ENCODE data around the gene RAPGEF5. TPM values are rescaled to one million over a fixed set of nuclear protein-coding genes. Genes with fewer than 3 reads are reported as not detected.
A peak's percentile ranks its signal among the peaks of the same experiment; 100 is the strongest.

The RAPGEF5 gene
- total RNA-seq, 1 donor from 2014 or later = 83.7 TPM

- no peak for DNase-seq
Measured at GRCh38 chr7:22256541-22257096, 100.3 kb downstream of the RAPGEF5 start.

- no peak for DNase-seq
Measured at GRCh38 chr7:22255834-22256233, 101.1 kb downstream of the RAPGEF5 start.

- DNase-seq = no peak
Measured at GRCh38 chr7:22255342-22255741, 101.6 kb downstream of the RAPGEF5 start.

- DNase-seq = no peak
Measured at GRCh38 chr7:22252936-22253536, 103.9 kb downstream of the RAPGEF5 start.

GRCh38 chr7:22252016-22252415 is 104.9 kb downstream of the RAPGEF5 start:
- no peak for DNase-seq

- DNase-seq = no peak
Measured at GRCh38 chr7:22251281-22251680, 105.7 kb downstream of the RAPGEF5 start.

GRCh38 chr7:22250390-22250789 is 106.6 kb downstream of the RAPGEF5 start:
- DNase-seq = no peak

- DNase-seq = no peak
Measured at GRCh38 chr7:22248111-22248809, 108.7 kb downstream of the RAPGEF5 start.

GRCh38 chr7:22241805-22242390 is 115.1 kb downstream of the RAPGEF5 start:
- DNase-seq = no peak

- DNase-seq = no peak
Measured at GRCh38 chr7:22240904-22241571, 115.9 kb downstream of the RAPGEF5 start.

- DNase-seq = no peak
Measured at GRCh38 chr7:22238354-22239311, 118.3 kb downstream of the RAPGEF5 start.

- DNase-seq = no peak
Measured at GRCh38 chr7:22235134-22235533, 121.8 kb downstream of the RAPGEF5 start.

GRCh38 chr7:22234227-22234626 is 122.7 kb downstream of the RAPGEF5 start:
- no peak for DNase-seq

- no peak for DNase-seq
Measured at GRCh38 chr7:22231806-22232205, 125.1 kb downstream of the RAPGEF5 start.

GRCh38 chr7:22231141-22231540 is 125.8 kb downstream of the RAPGEF5 start:
- no peak for DNase-seq

- DNase-seq = no peak
Measured at GRCh38 chr7:22230238-22230637, 126.7 kb downstream of the RAPGEF5 start.

GRCh38 chr7:22229148-22229547 is 127.8 kb downstream of the RAPGEF5 start:
- DNase-seq = no peak

- no peak for DNase-seq
Measured at GRCh38 chr7:22223807-22224206, 133.1 kb downstream of the RAPGEF5 start.

GRCh38 chr7:22220941-22221340 is 136.0 kb downstream of the RAPGEF5 start:
- DNase-seq = no peak

- no peak for DNase-seq
Measured at GRCh38 chr7:22219739-22220493, 137.0 kb downstream of the RAPGEF5 start.

- peak; percentile 15 for DNase-seq
Measured at GRCh38 chr7:22219036-22219435, 137.9 kb downstream of the RAPGEF5 start.

Data from tongue (tissue), 2 donors.